Measurements from ENCODE around the gene TAOK3.
"Not testable (repeated sequence)": the region's sequence is repeated elsewhere in the genome, so short reads cannot be mapped to it uniquely, and the experiment has no call there.

Gene TAOK3

GRCh38 chr12:118317729-118318128 is 55.0 kb downstream of the TAOK3 start:
- H3K4me3 ChIP-seq (ENCODE audit: low read depth, low read length): no peak overlapping the region
- no peaks in the 10 kb centered on the region for H3K4me1 ChIP-seq
- DNase-seq: no peak
- no peaks in the 10 kb centered on the region for H3K9me3 ChIP-seq
- no peaks in the 10 kb centered on the region for H3K27me3 ChIP-seq
- TF ChIP-seq, protein P1, sequence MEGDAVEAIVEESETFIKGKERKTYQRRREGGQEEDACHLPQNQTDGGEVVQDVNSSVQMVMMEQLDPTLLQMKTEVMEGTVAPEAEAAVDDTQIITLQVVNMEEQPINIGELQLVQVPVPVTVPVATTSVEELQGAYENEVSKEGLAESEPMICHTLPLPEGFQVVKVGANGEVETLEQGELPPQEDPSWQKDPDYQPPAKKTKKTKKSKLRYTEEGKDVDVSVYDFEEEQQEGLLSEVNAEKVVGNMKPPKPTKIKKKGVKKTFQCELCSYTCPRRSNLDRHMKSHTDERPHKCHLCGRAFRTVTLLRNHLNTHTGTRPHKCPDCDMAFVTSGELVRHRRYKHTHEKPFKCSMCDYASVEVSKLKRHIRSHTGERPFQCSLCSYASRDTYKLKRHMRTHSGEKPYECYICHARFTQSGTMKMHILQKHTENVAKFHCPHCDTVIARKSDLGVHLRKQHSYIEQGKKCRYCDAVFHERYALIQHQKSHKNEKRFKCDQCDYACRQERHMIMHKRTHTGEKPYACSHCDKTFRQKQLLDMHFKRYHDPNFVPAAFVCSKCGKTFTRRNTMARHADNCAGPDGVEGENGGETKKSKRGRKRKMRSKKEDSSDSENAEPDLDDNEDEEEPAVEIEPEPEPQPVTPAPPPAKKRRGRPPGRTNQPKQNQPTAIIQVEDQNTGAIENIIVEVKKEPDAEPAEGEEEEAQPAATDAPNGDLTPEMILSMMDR (IDR thresholded peaks at IDR 0.05; ENCODE audit: low read depth, low read length): no peak
- no peaks in the 10 kb centered on the region for H3K36me3 ChIP-seq

DNA sequence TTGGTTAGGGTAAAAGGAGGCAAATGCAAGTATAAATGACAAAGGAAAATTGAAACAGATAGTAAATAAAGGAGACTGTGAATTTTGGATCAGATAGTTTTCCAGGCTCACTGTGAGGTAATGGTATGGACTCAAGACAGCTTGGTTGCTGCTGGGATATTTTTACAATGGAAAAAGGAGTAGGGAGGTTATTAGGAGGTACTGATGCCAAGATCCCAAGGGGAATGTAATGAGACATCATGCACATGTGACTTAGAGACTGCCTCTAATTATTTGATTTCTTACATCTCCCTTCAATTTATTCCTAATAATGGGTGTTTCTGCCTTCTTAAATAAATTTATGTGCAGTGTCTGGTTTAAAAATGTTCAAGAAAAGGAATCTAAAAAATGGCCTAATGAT is 56.9 kb downstream of the TAOK3 start:
- TF ChIP-seq, protein P1 (IDR thresholded peaks at IDR 0.05; ENCODE audit: low read depth, low read length): no peak
- H3K36me3 ChIP-seq: no peaks in the 10 kb centered on the region
- H3K4me3 ChIP-seq (ENCODE audit: low read depth, low read length): no peak overlapping the region
- no peaks in the 10 kb centered on the region for H3K4me1 ChIP-seq
- no peak for DNase-seq
- no peaks in the 10 kb centered on the region for H3K27me3 ChIP-seq
- no peaks in the 10 kb centered on the region for H3K9me3 ChIP-seq

DNA sequence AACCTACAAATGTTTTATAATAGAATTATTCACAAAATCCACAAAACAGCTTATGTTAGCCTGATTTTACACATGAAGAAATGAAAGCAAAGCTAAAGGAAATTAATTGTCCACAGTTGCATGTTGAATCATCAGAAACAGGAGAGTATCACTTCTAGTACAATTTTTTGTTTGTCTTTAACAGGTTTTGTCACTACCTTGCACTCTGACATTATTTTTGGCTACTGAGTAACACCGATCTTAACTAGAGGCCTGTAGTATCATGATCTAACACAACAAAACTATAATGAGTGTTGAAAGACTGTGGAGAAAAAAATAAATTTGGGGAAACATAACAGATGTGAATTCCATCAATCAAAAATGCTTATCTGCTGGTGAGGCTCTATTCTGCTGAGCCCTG is 60.1 kb downstream of the TAOK3 start:
- Histone ChIP-seq H3K9me3 (no peaks in the 10 kb centered on the region), H3K4me3 (ENCODE audit: low read depth, low read length) (no peak overlapping the region), H3K4me1 (no peaks in the 10 kb centered on the region), H3K36me3 (no peaks in the 10 kb centered on the region), H3K27me3 (no peaks in the 10 kb centered on the region)
- TF ChIP-seq, protein P1 (IDR thresholded peaks at IDR 0.05; ENCODE audit: low read depth, low read length): no peak
- DNase-seq: no peak

DNA sequence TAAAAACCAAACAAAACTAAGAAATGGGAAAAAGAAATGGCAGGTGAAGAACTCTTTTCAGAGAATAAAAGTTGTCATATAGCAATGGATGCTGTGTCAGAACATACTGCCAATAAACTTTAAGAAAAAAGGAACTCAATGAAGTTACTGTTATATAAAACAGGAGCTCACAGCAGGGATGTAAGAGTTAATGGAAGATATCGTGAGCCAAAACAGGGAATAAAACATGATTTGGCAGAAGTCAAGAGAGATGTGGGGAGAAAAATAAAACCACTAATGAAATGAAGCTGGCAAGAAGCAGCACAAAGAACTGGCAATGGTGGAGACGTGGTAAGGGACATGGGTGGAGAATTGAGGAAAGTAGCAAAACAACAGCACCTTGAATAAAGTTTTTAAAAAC is 61.0 kb downstream of the TAOK3 start:
- H3K4me3 ChIP-seq (ENCODE audit: low read depth, low read length): no peak overlapping the region
- no peaks in the 10 kb centered on the region for H3K36me3 ChIP-seq
- TF ChIP-seq, protein P1 (IDR thresholded peaks at IDR 0.05; ENCODE audit: low read depth, low read length): no peak
- H3K27me3 ChIP-seq: no peaks in the 10 kb centered on the region
- no peaks in the 10 kb centered on the region for H3K4me1 ChIP-seq
- no peaks in the 10 kb centered on the region for H3K9me3 ChIP-seq
- DNase-seq: no peak

DNA sequence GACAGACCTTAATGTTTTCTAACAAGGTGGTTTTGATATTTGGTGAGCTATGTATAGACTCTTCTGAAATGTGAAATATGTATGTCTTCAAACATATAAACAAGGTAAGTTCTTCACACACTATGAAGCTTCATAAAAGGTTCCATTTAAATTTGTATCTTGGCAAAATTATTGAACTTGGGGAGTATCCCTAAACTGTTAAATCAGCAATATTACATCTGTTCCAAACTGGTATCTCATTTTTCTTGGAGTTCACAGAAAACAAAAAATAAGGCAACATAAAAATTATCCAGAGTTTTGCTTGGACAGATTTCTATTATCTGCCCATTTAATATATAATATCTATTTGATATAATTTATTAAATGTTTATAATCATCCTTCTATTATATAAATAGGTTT is 62.4 kb downstream of the TAOK3 start:
- Histone ChIP-seq H3K4me1 (no peaks in the 10 kb centered on the region), H3K36me3 (no peaks in the 10 kb centered on the region), H3K9me3 (no peaks in the 10 kb centered on the region), H3K4me3 (ENCODE audit: low read depth, low read length) (no peak overlapping the region), H3K27me3 (no peaks in the 10 kb centered on the region)
- TF ChIP-seq, protein P1 (IDR thresholded peaks at IDR 0.05; ENCODE audit: low read depth, low read length): no peak
- DNase-seq: no peak

GRCh38 chr12:118308006-118308405 is 64.7 kb downstream of the TAOK3 start:
- H3K4me1 ChIP-seq; DNase-seq; H3K36me3 ChIP-seq; H3K27me3 ChIP-seq; H3K9me3 ChIP-seq; H3K4me3 ChIP-seq (ENCODE audit: low read depth, low read length): not testable (repeated sequence)

All from BE2C (cell line).